Loucy (cell line): ENCODE results near the gene TACO1.

Experiments used
- H2AFZ ChIP-seq: fragments of 200-600 bp; sonication (generic); 2 replicates; pipeline ENCODE4 v1.6.0; 2016; ENCODE audit warnings: antibody characterized with exemption, mild to moderate bottlenecking, low read length, moderate library complexity
- H3F3A ChIP-seq: fragments of 200-600 bp; 2 replicates; pipeline ENCODE4 v1.6.0; 2016; ENCODE audit warnings: antibody characterized with exemption, low read depth, mild to moderate bottlenecking
- H3K27me3 ChIP-seq: fragments of 200-600 bp; sonication (generic); 2 replicates; pipeline ENCODE4 v1.6.1; 2014; ENCODE audit warnings: low read length, mild to moderate bottlenecking; ENCODE audit not compliant: insufficient read depth, poor library complexity, severe bottlenecking
- H3K36me3 ChIP-seq: fragments of 200-600 bp; sonication (generic); 2 replicates; pipeline ENCODE4 v1.6.1; 2016; ENCODE audit warnings: low read length; ENCODE audit not compliant: insufficient read depth
- H3K4me1 ChIP-seq: fragments of 200-600 bp; sonication (generic); 2 replicates; pipeline ENCODE4 v1.5.1; 2014; ENCODE audit warnings: low read length, mild to moderate bottlenecking; ENCODE audit not compliant: insufficient read depth, poor library complexity, severe bottlenecking
- H3K4me2 ChIP-seq: fragments of 200-600 bp; sonication (generic); 2 replicates; pipeline ENCODE4 v1.6.0; 2014; ENCODE audit warnings: antibody characterized with exemption, low read length, low read depth, mild to moderate bottlenecking; ENCODE audit not compliant: poor library complexity, severe bottlenecking
- H3K4me3 ChIP-seq: fragments of 200-600 bp; sonication (generic); 2 replicates; pipeline ENCODE4 v1.5.1; 2014; ENCODE audit warnings: low read length, mild to moderate bottlenecking, mixed read lengths; ENCODE audit not compliant: poor library complexity, severe bottlenecking
- H3K79me2 ChIP-seq: fragments of 200-600 bp; sonication (generic); 2 replicates; pipeline ENCODE4 v1.6.1; 2014; ENCODE audit warnings: low read length; ENCODE audit not compliant: insufficient read depth
- H3K9ac ChIP-seq: fragments of 200-600 bp; sonication (generic); 2 replicates; pipeline ENCODE4 v1.6.0; 2014; ENCODE audit warnings: mild to moderate bottlenecking, low read depth, low read length, moderate library complexity; ENCODE audit not compliant: poor library complexity, severe bottlenecking
- H3K9me2 ChIP-seq: fragments of 200-600 bp; sonication (generic); replicated peaks from 2 replicates; pipeline ENCODE4 v1.6.1; 2016; ENCODE audit warnings: low read depth, low read length, mixed read lengths
- H3K9me3 ChIP-seq: fragments of 200-600 bp; sonication (generic); 2 replicates; pipeline ENCODE4 v1.6.1; 2014; ENCODE audit warnings: mild to moderate bottlenecking, antibody characterized with exemption, low read length, low read depth; ENCODE audit not compliant: insufficient read depth
- H4K20me1 ChIP-seq: fragments of 200-600 bp; sonication (generic); 2 replicates; pipeline ENCODE4 v1.6.0; 2014; ENCODE audit warnings: antibody characterized with exemption, low read length, mild to moderate bottlenecking; ENCODE audit not compliant: insufficient read depth, poor library complexity, severe bottlenecking
- CTCF ChIP-seq: fragments of 200-600 bp; sonication (generic); conservative IDR thresholded peaks from 2 replicates; pipeline ENCODE4 v1.5.1; 2014; ENCODE audit warnings: mild to moderate bottlenecking, antibody characterized with exemption, low read length
- EZH2phosphoT487 ChIP-seq: fragments of 200-600 bp; IDR thresholded peaks from 2 replicates; pipeline ENCODE4 v1.6.1; 2018; ENCODE audit warnings: antibody characterized with exemption, mild to moderate bottlenecking, moderate library complexity, borderline replicate concordance

The TACO1 gene

GRCh38 chr17:63592797-63593196 is 7.9 kb upstream of the TACO1 start:
- Histone ChIP-seq H3K4me1 (peaks cover 3% of the 10 kb centered on the region), H3K27me3 (no peaks in the 10 kb centered on the region), H3K4me2 (no peak overlapping the region), H3K9me2 (no peaks in the 10 kb centered on the region), H3K36me3 (peaks cover 53% of the 10 kb centered on the region; the same call in 1 of the 2 replicates), H2AFZ (no peak overlapping the region), H3K9me3 (no peaks in the 10 kb centered on the region), H4K20me1 (no peaks in the 10 kb centered on the region), H3K9ac (no peak overlapping the region), H3F3A (peaks cover 4% of the 10 kb centered on the region; the same call in 1 of the 2 replicates), H3K79me2 (no peaks in the 10 kb centered on the region), H3K4me3 (no peak overlapping the region)
- TF ChIP-seq EZH2phosphoT487 (no peak), CTCF (no peak)

DNA sequence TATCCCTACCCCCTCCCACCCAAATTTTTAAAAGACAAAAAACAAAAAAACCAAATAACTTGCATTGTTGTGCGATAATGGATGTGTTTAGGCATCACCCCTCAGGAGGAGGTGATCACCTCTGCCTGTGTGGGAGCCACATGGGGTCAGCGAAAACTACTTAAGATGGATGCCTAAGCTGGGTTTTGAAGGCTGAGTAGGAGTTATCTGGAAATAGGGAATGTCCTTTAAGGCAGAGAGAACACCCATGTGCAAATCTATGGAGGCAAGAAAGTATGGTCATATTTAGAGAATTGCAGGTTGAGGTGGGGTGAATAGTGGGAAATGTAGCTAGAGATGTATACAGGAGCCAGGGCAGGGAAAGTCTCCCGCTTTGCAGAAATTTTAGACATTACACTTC is 5.6 kb upstream of the TACO1 start:
- Histone ChIP-seq H3F3A (peaks cover 4% of the 10 kb centered on the region; the same call in 1 of the 2 replicates), H3K9me2 (no peaks in the 10 kb centered on the region), H3K4me2 (no peak overlapping the region), H3K4me1 (peaks cover 4% of the 10 kb centered on the region), H3K79me2 (no peaks in the 10 kb centered on the region), H3K36me3 (peaks cover 30% of the 10 kb centered on the region; the same call in 1 of the 2 replicates), H3K4me3 (no peak overlapping the region), H4K20me1 (no peaks in the 10 kb centered on the region), H3K9me3 (no peaks in the 10 kb centered on the region), H3K9ac (no peak overlapping the region), H3K27me3 (no peaks in the 10 kb centered on the region), H2AFZ (no peak overlapping the region)
- TF ChIP-seq CTCF = no peak
- no peak for TF ChIP-seq EZH2phosphoT487

- H3K27me3 ChIP-seq = no peaks in the 10 kb centered on the region
- no peaks in the 10 kb centered on the region for H3K9me2 ChIP-seq
- peaks cover 4% of the 10 kb centered on the region; the same call in 1 of the 2 replicates for H3F3A ChIP-seq
- no peaks in the 10 kb centered on the region for H3K9me3 ChIP-seq
- H3K9ac ChIP-seq = no peak overlapping the region
- H3K79me2 ChIP-seq = peaks cover 13% of the 10 kb centered on the region
- H3K4me1 ChIP-seq = peaks cover 16% of the 10 kb centered on the region
- H3K4me3 ChIP-seq = no peak overlapping the region
- no peaks in the 10 kb centered on the region for H4K20me1 ChIP-seq
- H3K36me3 ChIP-seq = peaks cover 11% of the 10 kb centered on the region; the same call in 1 of the 2 replicates
- no peak for TF ChIP-seq CTCF
- no peak for TF ChIP-seq EZH2phosphoT487
- H3K4me2 ChIP-seq = no peak overlapping the region
- H2AFZ ChIP-seq = no peak overlapping the region
Measured at GRCh38 chr17:63596856-63597586, 3.7 kb upstream of the TACO1 start.
